Fibroblast of skin of right quadriceps (primary cell): ENCODE data around the gene GPC6.
"Not testable (repeated sequence)": the region's sequence is repeated elsewhere in the genome, so short reads cannot be mapped to it uniquely, and the experiment has no call there.

ENCODE experiments used
- DNase-seq: peaks from one replicate; pipeline ENCODE4 v3.0.0-alpha.2; 2013

Gene GPC6

DNA sequence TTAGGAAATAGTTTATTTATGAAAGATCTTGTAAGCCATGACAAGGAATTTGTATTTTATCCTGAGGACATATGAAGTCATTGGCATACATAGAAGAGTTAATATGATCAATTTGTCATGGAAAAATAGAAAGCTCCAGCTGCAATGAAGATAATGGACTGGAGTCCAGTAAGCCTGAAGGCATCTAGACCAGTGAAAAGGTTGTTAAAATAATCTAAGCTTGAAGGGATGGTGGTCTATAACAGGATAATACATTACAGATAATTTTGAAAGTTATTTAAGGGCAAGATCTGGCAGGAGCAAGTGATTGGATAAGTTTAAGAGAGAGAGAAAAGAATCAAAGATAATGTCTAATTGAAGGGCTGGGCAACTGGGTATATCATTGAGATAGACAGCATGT lies 224.2 kb downstream of the GPC6 start:
- no peak for DNase-seq

DNA sequence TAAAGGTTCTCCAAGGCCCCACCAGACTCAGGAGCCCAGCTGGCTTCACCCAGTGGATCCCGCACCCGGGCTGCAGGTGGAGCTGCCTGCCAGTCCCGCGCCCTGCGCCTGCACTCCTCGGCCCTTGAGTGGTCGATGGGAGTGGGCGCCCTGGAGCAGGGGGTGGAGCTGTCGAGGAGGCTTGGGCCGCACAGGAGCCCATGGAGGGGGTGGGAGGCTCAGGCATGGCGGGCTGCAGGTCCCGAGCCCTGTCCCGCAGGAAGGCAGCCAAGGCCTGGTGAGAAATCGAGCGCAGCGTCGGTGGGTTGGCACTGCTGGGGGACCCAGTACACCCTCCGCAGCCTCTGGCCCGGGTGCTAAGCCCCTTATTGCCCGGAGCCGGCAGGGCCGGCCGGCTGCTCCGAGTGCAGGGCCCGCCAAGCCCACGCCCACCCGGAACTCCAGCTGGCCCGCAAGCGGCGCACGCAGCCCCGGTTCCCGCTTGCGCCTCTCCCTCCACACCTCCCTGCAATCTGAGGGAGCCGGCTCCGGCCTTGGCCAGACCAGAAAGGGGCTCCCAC lies 228.1 kb downstream of the GPC6 start:
- DNase-seq = not testable (repeated sequence)

DNA sequence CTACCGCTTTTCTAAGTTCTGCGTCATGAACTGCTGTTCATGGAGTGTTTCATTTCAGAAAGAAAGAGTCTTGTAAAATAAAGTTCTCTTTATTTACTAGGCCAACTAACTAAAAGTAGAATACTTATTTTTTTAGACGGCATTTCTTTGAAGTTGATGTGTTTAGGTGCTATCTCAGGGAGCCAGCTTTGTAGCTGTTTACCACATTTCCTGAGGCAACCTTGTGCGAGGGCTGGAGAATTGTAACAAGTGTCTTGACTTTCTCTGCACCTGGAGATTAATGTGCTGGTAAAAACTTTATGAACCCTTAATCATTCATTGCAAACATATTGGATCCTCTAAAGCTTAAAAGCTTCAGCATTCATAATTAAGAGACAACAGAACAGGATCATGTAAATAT lies 229.3 kb downstream of the GPC6 start:
- no peak for DNase-seq

DNA sequence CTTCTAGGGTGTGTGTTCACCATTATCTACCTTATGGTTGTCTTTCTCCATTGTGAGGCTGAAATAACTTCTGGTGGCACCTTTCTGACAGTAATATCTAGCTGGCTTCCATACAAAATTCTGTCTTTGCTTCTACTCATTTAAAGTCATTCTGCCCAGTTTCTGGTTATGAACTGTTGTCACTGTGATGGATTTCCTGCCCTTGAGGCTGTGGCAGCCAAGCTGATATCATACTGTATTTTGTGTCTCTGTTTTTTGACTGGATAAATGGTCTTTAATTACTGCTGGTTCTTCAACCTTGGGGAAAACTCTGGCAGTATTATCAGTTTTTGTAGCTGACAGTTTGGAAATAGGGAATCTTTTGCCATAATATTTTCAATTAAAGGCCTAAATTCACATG lies 233.4 kb downstream of the GPC6 start:
- DNase-seq = no peak

DNA sequence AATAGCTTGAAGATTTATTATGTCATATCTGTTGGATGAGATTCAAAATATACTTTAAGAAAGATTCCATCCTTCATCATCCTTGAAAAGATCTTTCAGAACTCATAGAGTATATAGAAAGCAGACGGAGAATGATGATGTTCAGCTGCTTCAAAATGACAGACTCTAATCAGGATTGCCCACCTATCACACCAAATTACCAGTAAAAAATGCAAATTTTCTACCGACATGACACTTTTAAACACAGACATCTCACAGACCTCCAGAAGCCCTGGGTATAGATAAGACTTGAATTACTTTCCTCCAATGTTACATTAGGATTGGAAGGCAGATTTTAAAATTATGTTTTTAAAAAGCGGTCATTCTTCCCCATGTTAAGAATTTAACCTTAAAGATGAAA lies 235.5 kb downstream of the GPC6 start:
- no peak for DNase-seq

GRCh38 chr13:93466502-93467036 lies 240.0 kb downstream of the GPC6 start:
- peak; percentile 4 for DNase-seq

DNA sequence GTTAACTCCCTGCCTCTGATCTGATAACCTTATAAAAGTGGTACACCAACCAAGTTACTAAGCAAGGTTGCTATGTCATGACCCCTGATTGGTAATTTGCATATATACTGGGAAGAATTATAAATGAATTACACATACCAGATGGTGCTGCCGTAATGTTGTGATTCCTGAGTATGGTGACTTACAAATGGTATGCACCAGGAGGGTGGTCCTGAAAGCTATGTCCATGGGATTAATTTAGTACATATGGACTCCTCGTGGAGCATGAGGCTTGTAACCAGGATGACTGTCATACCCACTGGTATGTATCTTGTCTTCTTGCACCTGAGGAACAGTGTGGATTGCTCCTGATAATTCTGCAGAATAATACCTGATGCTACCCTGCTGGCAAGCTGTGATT lies 240.6 kb downstream of the GPC6 start:
- DNase-seq = peak; percentile 36

DNA sequence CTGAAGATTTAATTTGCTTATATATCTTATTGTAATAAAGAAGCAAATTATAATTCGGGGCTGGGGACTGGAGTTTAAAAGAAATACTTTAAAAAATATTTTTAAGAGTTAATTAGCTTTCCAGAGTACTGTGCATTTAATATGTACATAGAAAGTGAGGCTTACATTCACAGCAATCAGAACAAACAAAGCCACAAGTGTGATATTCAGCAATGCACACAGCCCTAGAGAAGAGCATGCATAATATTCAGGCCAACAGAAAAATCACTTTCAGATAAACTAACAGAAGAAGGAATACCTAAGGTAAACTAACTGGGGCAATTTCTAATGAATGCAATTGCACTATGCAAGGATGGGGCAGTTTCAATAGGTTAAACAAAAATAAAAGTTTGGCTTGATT lies 241.8 kb downstream of the GPC6 start:
- no peak for DNase-seq

- no peak for DNase-seq
Measured at GRCh38 chr13:93472296-93472695, 245.7 kb downstream of the GPC6 start.

DNA sequence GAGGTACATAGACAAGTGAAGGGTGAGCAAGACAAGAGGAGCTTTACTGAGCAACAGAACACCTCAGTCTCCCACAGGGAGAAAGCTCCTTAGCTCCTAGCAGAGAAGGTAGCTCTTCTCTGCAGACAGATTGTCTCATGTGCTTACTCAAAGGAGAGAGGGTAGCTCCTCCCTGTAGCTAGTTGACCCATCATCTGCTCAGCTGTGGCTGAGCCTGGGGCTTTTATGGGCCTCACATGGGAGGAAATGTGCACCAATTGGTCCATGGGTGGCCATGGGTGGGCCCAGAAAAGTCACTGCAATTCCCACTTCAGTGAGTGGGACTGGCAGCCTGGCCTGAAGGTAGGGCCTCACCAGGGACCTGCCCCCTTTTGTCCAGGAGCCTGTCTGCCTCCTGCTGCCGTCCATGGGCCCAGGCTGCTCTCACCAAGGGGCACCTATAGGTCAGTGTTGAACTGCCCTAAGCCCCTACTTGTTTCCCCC lies 246.2 kb downstream of the GPC6 start:
- DNase-seq = no peak

DNA sequence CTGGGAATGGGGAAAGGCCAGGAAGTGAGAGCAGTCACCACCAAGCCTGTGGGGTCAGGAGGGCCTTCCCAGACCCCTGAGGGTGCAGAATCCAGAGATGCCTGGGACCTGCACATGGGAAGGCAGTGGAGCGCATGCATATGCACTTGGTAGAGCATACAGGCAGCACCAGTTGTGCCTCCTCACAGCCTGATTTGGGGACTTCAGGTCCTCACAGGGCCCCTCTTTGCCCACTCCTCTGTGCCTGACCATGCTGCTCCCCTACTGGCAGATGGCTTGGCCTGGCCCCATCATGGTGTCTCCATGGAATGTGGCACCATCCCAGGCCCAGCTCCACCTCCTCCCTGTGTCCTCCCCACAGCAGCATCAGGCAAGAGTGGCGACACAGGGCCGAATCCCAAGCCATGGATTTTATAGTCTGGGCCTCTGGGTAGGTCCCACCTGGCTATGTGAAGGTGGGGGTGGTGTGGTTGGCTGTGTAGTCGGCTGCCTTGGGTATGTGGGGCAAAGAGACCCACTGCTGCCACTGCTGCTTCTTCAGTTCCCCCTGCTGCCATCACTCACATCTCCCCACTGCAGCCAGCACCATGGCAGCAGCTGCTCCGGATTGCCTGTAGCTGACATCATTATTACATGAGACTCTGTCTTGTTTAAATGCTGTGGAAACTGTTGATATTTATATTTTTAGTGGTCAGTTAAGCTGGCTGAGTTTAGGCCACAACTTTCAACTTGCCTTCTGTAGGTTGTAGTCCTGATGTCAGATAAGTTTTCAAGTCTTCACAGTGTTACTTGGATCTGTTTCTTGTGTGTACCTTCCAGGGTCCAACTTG lies 247.0 kb downstream of the GPC6 start:
- no peak for DNase-seq

DNA sequence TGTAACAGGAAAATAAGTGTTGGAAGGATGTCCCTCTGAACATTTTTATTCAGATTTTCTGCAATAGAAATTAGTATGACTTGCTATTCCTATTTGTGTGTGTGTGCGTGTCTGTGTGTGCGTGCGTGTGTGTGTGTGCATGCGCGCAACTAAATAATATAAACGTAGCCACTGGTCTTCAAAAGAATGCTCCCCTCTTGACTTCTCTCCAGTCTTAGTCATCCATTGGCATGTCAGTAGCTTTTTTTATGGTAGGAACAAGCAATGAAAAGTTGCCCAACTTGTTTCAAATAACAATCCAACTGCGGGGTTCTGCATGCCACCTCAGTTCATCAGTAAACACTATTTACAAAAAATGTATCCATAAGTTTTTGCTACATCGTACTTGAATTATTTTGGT lies 249.6 kb downstream of the GPC6 start:
- peak; percentile 78 for DNase-seq

DNA sequence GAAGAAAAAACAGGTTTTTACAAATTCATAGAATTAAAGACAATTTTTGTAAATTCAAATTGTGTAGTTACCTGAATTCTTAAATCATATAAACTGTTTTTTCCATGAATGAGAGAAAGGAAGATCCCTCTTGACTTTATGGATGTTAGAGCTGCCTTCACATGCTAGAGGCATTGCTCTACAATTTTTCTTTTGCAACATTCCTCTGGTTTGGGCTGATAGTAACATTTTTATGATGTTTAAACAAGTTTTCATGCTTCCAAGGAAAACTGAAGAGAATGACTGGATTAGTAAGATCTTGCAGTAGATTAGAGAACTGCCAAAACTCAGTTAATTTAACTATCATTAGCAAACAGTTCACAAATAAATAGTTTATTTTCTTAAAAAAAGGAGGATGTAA lies 250.6 kb downstream of the GPC6 start:
- peak; percentile 28 for DNase-seq

- DNase-seq = no peak
Measured at GRCh38 chr13:93480553-93481106, 254.0 kb downstream of the GPC6 start.

- not testable (repeated sequence) for DNase-seq
Measured at GRCh38 chr13:93496117-93496516, 269.5 kb downstream of the GPC6 start.

GRCh38 chr13:93496985-93497673 lies 270.5 kb downstream of the GPC6 start:
- peak; percentile 45 for DNase-seq

DNA sequence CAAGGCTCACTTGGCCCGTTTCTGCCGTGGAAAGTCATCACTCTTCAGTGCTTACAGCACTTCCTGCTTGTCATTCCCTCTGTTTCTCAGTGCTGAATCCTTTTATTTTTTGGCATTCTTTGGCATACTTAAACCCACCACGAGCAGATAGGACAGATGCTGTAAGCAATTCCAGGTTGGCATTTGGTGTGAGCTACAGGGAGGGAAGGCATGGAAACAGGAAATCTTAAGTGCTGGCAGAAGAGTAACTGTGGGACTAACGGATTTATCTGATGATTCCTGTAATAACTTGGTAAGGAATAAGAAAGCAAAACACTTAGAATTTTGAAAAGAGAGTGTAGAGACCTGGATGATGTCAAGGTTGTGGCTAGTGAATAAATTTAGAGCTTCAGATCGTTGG lies 273.4 kb downstream of the GPC6 start:
- no peak for DNase-seq

- DNase-seq = no peak
Measured at GRCh38 chr13:93502071-93502470, 275.5 kb downstream of the GPC6 start.

- DNase-seq = no peak
Measured at GRCh38 chr13:93502987-93503615, 276.5 kb downstream of the GPC6 start.

- DNase-seq = peak; percentile 24
Measured at GRCh38 chr13:93505104-93505952, 278.7 kb downstream of the GPC6 start.

DNA sequence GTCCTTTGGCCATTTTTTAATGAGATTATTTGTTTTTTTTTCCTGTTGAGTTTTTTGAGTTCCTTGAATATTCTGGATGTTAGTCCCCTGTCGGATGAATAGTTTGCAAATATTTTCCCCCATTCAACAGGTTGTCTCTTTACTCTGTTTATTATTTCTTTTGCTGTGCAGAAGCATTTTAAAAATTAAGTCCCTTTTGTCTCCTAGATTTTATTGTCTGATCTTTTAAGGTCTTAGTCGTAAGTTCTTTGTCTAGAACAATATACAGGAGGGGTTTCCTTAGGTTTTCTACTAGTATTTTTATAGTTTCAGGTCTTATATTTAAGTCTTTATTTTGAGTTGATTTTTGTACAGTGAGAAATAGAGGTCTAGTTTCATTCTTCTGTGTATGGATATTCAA lies 284.4 kb downstream of the GPC6 start:
- no peak for DNase-seq

- no peak for DNase-seq
Measured at GRCh38 chr13:93515267-93515666, 288.7 kb downstream of the GPC6 start.
